ENCODE results near the gene NFIX. TPM values are rescaled to one million over a fixed set of nuclear protein-coding genes. Genes with fewer than 3 reads are reported as not detected.
A peak's percentile ranks its signal among the peaks of the same experiment; 100 is the strongest.

The NFIX gene
- total and polyA plus RNA-seq, 9 of the 15 experiments (the other 6 are each of a cell fraction or from before 2014, with no cell fraction given), result 0.28 to 26.8 (median 5.4) TPM

DNA sequence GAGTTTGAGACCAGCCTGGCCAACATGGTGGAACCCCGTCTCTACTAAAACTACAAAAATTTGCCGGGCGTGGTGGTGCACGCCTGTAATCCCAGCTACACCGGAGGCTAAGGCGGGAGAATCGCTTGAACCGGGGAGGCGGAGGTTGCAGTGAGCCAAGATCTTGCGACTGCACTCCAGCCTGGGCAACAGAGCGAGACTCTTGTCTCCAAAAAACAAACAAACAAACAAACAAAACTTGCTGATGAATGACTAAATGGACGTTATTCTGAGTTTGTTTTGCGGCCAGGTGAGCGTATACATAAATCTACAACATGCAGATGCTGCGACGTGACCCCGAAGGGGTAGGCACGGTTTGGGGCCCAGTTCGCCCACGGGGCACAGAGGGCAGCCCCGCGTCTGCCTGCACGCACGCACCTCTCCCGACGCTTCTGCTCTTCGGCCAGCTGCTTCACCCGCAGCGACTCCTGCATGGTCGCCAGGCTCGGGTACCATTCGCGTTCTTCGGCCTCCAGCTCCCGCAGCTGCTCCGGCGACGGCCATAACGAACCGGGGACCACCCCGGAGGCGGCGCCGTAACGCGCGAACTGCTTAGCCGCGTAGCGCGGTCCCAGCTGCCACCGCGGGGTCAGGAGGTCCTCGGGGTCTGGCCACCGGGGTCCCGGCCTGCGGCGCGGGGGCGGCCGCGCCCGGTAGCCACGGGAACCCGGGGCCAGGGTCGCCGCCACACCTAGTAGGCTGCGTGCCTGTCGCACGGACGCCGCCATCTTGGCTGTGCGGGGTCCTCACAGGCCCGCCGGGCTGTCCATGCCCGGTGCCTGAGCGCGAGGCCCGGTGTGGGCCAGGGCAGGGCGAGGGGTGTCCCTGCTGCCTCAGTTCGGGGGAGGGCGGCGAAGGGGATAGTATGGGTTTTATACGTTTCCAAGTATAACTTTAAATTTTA lies 38.6 kb upstream of the NFIX start, which contains the start of gene GADD45GIP1 (continued):
- TF ChIP-seq, protein P1, sequence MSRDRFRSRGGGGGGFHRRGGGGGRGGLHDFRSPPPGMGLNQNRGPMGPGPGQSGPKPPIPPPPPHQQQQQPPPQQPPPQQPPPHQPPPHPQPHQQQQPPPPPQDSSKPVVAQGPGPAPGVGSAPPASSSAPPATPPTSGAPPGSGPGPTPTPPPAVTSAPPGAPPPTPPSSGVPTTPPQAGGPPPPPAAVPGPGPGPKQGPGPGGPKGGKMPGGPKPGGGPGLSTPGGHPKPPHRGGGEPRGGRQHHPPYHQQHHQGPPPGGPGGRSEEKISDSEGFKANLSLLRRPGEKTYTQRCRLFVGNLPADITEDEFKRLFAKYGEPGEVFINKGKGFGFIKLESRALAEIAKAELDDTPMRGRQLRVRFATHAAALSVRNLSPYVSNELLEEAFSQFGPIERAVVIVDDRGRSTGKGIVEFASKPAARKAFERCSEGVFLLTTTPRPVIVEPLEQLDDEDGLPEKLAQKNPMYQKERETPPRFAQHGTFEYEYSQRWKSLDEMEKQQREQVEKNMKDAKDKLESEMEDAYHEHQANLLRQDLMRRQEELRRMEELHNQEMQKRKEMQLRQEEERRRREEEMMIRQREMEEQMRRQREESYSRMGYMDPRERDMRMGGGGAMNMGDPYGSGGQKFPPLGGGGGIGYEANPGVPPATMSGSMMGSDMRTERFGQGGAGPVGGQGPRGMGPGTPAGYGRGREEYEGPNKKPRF (IDR thresholded peaks at IDR 0.05; ENCODE audit: low read depth, low read length), result no peak
- TF ChIP-seq CXXC5 (CRISPR knock-in tag; IDR thresholded peaks at IDR 0.05) (peak; percentile 73), ZNF3 (CRISPR knock-in tag; IDR thresholded peaks at IDR 0.05) (no peak), PHF8 (IDR thresholded peaks at IDR 0.05; ENCODE audit: borderline replicate concordance, low read length) (peak; percentile 87; the same call in 1 of the 2 replicates), MCM3 (IDR thresholded peaks at IDR 0.05) (no peak), CBFB (CRISPR knock-in tag; IDR thresholded peaks at IDR 0.05) (no peak), ZNF76 (CRISPR knock-in tag; IDR thresholded peaks at IDR 0.05; ENCODE audit: borderline replicate concordance) (no peak), FIP1L1 (IDR thresholded peaks at IDR 0.05; ENCODE audit: low read depth, low read length, poor library complexity, severe bottlenecking) (peak; percentile 87), ZNF311 (CRISPR knock-in tag; IDR thresholded peaks at IDR 0.05) (no peak), HNRNPK (IDR thresholded peaks at IDR 0.05; ENCODE audit: low read depth, low read length, poor library complexity, severe bottlenecking) (peak; percentile 17)
- TF ChIP-seq, protein P2, sequence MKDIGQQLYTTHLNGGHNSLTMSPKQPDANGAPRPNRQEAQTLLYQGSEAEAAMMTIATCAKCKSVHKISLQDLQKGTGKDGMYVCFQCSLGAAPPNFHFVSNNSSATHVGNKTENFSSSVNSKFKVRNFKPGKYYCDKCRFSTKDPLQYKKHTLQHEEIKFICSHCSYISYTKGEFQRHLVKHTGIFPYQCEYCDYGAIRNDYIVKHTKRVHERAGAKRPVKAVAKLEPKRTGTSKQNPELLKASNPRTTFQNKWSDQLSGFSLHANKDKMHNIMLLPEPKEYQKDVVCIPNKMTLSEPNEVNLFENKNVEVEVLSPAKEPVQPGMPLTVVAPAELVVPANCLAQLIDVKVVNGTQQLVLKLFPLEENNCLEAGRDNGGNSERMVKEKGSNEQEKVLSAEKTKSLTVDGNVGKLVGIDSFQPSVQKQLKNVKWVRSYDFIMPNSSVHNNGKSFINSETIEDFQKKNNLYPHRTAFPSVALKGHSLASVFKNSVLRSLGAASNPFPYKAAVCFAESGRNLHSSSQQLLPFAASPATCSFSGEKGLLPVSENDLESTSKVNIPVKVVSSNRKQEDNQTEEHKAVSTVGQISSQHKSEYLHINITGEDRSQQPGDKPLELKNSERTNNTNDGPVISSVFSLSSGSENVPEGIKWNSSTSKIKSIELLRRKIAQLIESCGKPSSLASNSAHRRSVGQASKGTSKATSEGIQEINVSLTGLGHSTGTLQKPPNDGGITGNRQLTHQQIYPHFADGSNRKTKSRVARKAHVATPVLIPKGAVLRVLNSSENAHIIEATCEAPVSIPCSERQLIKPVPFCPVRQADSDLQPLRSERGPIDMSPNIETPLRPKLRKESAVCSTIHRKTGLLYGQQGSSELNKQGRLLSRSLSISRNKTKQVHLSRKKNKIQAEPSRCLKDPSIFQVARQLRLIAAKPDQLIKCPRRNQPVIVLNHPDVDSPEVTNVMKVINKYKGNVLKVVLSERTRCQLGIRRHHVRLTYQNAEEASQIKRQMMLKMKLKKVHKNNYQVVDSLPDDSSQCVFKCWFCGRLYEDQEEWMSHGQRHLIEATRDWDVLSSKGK (CRISPR knock-in tag; IDR thresholded peaks at IDR 0.05), result no peak
- TF ChIP-seq, protein P3, sequence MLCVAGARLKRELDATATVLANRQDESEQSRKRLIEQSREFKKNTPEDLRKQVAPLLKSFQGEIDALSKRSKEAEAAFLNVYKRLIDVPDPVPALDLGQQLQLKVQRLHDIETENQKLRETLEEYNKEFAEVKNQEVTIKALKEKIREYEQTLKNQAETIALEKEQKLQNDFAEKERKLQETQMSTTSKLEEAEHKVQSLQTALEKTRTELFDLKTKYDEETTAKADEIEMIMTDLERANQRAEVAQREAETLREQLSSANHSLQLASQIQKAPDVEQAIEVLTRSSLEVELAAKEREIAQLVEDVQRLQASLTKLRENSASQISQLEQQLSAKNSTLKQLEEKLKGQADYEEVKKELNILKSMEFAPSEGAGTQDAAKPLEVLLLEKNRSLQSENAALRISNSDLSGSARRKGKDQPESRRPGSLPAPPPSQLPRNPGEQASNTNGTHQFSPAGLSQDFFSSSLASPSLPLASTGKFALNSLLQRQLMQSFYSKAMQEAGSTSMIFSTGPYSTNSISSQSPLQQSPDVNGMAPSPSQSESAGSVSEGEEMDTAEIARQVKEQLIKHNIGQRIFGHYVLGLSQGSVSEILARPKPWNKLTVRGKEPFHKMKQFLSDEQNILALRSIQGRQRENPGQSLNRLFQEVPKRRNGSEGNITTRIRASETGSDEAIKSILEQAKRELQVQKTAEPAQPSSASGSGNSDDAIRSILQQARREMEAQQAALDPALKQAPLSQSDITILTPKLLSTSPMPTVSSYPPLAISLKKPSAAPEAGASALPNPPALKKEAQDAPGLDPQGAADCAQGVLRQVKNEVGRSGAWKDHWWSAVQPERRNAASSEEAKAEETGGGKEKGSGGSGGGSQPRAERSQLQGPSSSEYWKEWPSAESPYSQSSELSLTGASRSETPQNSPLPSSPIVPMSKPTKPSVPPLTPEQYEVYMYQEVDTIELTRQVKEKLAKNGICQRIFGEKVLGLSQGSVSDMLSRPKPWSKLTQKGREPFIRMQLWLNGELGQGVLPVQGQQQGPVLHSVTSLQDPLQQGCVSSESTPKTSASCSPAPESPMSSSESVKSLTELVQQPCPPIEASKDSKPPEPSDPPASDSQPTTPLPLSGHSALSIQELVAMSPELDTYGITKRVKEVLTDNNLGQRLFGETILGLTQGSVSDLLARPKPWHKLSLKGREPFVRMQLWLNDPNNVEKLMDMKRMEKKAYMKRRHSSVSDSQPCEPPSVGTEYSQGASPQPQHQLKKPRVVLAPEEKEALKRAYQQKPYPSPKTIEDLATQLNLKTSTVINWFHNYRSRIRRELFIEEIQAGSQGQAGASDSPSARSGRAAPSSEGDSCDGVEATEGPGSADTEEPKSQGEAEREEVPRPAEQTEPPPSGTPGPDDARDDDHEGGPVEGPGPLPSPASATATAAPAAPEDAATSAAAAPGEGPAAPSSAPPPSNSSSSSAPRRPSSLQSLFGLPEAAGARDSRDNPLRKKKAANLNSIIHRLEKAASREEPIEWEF (CRISPR knock-in tag; IDR thresholded peaks at IDR 0.05), result no peak
- TF ChIP-seq, protein P4, sequence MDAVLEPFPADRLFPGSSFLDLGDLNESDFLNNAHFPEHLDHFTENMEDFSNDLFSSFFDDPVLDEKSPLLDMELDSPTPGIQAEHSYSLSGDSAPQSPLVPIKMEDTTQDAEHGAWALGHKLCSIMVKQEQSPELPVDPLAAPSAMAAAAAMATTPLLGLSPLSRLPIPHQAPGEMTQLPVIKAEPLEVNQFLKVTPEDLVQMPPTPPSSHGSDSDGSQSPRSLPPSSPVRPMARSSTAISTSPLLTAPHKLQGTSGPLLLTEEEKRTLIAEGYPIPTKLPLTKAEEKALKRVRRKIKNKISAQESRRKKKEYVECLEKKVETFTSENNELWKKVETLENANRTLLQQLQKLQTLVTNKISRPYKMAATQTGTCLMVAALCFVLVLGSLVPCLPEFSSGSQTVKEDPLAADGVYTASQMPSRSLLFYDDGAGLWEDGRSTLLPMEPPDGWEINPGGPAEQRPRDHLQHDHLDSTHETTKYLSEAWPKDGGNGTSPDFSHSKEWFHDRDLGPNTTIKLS (IDR thresholded peaks at IDR 0.05; ENCODE audit: borderline replicate concordance, low read depth), result peak; percentile 48; the same call in 1 of the 2 replicates
